SKM-1 treated with dmso at 0.1 percent for 144 hours (cell line): ENCODE data around the gene U2SURP.
"Not testable (repeated sequence)": the region's sequence is repeated elsewhere in the genome, so short reads cannot be mapped to it uniquely, and the experiment has no call there.

Experiments used
- DNase-seq: peaks from one replicate; lab custom pipeline; 2025; ENCODE audit not compliant: unreplicated experiment; lab: John Stamatoyannopoulos, UW

The U2SURP gene

DNA sequence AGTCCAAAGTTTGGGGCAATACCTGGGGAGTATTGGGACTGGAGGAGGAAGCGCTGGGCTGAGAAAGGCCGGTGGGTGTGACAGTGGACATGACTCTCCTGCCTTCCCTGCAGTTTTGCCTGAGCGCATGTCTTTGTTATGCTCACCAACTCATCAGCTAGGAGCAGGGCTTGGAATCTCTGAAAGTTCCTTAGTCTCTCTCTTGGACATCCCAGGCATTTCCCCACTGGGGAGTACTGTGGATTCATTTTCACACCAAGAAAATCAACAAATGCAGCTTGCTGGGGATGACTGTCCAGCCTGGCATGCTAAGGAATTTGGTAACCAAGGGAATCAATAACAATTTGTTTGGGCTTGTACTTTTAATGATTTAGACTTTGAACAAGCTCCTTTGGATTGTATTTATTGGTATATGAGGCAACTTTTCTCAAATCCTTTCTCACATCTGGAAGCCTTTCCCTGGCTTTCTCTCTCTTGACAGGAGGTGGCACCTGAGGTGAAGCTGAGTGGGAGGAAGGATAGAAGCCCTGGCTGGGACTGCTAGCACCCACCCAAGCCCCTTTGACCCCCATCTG, 69.7 kb downstream of the U2SURP start:
- DNase-seq = no peak

DNA sequence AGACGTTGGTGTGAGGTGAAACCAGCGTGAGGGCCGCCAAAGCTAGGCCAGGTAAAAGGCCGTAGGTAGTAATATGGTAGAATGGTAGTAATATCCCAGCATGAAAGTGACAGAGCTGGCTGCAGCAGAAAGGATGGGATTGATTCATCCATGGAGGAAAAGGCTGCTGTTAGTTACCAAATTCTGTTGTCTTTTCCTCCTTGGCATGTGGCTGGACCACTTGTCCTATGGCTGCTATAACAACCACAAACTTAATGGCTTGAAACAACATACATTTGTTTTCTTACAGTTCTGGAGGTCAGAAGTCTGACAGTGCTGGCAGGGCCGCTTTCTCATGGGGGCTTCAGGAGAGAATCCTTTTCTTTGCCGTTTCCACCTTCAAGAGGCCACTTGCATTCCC, 70.4 kb downstream of the U2SURP start:
- no peak for DNase-seq

DNA sequence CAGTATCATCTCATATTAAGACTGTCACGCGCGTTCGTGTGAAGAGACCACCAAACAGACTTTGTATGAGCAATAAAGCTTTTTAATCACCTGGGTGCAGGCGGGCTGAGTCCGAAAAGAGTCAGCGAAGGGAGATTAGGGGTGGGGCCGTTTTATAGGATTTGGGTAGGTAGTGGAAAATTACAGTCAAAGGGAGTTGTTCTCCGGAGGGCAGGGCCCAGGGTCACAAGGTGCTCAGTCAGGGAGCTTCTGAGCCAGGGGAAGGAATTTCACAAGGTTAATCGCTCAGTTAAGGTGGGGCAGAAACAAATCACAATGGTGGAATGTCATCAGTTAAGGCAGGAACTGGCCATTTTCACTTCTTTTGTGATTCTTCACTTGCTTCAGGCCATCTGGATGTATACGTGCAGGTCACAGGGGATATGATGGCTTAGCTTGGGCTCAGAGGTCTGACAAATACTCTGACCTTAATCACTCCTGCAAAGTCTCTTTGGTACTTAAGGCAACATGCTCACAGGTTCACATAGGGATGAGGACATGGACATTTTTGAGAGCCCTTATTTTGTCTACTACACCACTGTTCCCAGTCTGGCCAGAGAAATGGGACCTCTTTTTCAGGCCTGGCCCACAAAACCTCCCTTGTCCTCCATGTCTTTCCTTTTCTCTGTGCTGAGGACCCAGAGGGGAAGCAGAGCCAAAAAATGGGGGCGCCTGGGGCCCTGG, 71.1 kb downstream of the U2SURP start:
- not testable (repeated sequence) for DNase-seq

DNA sequence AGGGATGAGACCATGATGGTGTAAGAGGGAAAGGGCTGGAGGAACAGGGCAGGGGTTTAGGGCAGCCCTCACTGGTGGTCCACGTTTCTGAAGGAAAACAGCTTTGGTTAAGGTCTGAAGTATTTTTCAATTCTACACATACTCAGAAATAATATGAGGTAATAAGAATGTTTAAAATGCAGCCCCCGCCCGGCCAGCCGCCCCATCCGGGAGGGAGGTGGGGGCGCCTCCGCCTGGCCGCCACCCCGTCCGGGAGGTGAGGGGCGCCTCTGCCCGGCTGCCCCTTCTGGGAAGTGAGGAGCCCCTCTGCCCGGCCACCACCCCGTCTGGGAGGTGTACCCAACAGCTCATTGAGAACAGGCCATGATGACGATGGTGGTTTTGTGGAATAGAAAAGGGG, 72.2 kb downstream of the U2SURP start:
- DNase-seq = not testable (repeated sequence)

DNA sequence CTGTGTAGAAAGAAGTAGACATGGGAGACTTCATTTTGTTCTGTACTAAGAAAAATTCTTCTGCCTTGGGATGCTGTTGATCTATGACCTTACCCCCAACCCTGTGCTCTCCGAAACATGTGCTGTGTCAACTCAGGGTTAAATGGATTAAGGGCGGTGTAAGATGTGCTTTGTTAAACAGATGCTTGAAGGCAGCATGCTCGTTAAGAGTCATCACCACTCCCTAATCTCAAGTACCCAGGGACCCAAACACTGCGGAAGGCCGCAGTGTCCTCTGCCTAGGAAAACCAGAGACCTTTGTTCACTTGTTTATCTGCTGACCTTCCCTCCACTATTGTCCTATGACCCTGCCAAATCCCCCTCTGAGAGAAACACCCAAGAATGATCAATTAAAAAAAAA, 72.6 kb downstream of the U2SURP start:
- not testable (repeated sequence) for DNase-seq

DNA sequence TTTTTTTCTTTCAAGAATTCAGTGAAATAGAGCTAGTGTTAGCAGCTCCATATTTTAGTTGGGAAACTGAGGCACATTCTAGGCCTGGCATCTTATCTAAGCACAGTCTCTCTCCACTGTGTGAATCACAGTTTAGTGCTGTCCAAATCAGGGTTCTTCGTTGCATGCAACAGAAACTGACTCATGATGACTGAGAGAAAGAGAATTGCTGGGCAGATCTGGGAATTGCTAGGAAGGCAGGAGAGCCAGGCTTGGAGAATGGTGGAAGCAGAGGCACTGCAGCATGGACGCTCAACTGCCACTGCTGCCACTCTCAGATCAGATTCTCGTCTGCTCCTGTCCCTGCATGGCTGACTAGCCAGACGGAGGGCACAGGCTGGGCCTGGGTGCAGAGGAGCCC, 77.5 kb downstream of the U2SURP start:
- no peak for DNase-seq

DNA sequence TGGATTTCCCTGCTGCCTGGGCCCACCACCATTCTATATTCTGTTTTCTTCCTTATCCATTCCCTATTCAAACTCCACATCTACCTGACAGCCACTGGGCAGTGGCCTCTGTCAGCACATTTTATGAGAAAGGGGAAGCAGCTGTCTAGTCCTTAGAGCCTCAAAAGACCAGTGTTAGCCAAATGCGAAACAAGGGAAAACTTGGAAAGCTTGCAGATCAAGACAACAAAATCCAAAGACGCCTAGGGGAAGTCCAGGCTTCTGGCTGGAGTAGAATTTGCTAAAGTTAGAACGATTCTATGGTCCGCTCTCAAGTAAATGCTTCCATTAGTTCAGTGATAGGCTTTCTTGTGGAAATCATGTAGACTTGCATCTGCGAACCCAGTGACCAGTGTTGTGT, 78.8 kb downstream of the U2SURP start:
- no peak for DNase-seq

DNA sequence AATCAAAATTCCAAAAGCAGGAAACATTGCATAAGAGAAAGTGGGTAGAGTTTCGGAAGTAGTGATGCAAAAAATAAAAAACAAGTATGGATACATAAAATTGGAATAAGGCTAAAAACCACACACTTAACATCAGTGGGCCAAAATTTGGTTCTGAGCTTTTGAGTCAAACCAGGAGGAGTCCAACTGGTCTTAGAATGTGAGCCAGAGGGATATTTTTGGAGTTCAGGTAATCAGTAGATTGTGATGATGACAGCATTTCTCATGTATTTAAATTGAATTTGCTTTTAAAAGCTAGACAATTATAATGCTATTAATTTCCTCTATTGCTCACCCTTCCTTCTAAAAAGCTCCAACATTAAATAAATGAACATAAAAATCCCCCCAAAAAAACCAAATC, 80.0 kb downstream of the U2SURP start:
- no peak for DNase-seq

DNA sequence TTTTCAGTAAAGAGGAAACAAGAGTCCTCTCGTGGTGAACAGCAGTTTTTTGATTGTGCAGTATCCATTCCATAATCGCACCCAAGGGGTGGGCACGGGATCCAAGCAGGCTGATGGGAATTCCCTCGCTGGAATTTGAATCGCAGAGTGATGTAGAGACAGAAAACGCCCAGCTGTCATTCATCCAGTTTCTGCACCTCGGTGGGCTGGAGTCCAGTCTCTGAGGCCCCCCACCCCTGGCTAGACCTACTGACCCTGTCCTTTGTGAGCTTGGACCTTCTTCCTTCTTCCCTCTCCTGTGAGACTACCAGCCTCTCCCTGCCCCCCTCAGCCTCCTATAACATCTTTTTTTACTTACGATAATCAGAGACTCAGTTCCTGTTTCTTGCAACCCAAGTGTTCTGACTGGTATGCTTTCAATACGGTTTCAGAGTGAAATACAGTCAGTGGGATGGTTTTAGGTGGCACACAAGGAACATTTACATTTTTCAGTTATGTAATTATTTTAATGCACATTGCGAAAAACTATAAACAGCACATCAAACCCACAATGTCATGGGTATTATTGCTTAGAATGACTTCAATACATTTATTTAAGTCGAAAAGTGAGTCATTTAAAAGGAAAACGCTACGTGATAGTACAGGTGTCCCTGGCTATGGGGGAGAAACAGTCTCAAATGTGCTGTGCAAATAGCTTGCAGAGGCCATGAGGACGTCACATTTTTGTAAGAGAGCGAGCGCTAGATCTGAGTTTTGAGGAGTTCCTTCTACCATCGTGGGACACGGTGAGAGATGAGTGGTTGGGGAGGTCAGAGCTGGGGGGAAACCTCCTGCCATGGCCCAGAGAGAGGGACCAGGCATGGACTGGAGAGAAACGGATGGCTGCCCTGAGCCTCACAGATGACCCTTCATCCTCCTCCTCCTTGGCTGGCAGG, 80.7 kb downstream of the U2SURP start:
- DNase-seq = no peak

DNA sequence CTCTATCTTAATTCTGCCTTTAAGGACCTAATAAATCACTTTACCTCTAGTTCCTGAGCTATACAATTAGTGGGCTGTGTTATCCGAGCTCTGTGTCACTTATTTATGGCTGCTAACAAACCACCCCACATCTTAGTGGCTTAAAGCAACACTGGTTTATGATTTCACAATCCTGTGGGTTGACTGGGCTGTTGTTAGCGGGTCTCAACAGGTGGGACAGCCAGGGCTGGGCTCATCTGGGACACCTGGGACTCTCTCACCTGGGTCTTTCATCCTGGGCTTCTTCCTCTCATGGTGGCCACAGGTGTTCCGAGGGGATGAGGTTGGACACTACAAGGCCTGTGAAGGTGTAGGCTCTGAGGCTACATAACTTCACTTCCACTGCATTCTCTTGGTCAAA, 82.4 kb downstream of the U2SURP start:
- no peak for DNase-seq

DNA sequence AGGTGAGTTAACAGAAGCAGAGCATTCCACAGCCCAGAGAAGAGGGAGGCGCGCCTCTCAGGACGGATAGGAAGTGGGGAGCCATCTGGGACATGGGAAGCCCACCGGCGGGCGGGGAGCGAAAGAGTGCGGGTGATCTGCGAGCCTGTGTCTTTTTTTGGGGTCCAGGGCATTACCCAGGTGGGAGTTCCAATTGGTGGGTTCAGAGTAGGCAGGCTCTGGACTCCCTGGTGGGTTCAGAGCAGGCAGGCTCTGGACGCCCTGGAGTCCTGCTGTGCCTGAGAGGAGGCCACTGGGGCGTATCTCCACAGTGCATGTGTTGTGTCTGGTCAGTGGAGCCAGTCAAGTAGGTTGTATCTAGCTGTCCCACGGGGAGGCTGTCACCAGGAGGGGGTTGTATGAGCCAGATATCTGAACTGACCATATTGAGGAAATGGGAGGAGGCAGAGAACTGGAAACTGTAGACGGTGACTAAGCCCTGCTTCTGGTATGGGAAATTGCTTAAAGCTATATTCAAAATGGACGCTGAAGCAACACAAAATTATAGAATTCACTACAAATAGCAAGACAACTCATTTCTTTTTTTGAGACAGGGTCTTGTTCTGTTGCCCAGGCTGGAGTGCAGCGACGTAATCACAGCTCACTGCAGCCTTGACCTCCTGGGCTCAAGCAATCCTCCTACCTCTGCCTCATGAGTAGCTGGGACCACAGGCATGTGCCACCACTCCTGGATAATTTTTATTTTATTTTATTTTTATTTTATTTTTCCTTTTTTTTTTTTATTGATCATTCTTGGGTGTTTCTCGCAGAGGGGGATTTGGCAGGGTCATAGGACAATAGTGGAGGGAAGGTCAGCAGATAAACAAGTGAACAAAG, 83.7 kb downstream of the U2SURP start:
- DNase-seq = peak; percentile 24

DNA sequence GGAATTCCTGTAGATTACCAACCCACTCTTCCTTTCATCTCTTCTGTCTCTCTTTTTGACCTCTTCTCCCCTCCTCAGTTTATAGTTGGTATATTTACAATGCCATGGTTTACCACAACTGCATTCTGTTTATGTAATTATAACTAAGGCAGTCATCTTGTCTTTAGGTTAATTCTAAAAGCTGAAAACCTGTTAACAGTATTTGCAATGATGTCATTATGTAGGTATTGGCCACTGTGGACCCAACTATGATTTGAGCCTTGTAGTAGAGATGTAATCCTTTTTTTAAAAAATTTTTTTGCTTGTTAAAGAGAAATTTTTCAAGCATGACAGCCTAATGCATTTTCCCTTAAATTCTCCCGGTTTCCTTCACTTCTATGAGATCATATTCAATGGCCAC, 87.5 kb downstream of the U2SURP start:
- no peak for DNase-seq

DNA sequence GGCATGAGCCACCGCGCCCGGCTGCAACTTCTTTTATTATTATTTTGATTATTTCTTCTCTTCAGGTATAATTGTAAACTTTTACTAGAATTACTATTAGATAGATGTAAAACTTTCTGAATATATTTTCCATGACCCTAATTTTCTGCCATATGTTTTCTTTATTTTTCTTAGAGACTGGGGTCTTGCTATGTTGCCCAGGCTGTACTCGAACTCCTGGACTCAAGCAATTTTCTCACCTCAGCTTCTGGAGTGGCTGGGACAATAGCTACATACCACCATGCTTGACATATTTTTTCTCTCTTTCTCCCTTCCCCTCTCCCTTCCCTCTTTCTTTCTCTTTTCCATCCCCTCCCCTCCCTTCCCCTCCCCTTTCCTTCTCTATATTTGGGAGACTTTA, 88.6 kb downstream of the U2SURP start:
- DNase-seq = no peak

DNA sequence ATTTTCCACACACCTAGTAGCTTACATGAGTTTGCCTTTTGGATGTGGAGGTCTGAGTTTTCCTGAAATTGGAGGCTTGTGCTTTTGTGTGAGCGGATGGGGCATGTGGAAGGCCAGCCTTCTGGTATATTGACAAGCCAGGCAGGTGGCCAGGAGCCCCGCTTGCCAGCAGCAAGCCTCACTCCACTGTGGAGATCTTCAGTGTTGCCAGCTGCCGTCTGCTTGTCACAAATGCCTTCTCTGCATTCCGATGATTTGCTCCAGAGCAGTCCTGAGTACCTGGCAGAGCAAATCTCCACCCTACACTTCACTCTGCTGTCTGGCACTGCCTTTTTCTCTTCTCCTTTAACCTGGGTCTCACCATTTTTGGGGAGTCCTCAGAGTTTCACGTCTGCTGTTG, 89.1 kb downstream of the U2SURP start:
- no peak for DNase-seq

DNA sequence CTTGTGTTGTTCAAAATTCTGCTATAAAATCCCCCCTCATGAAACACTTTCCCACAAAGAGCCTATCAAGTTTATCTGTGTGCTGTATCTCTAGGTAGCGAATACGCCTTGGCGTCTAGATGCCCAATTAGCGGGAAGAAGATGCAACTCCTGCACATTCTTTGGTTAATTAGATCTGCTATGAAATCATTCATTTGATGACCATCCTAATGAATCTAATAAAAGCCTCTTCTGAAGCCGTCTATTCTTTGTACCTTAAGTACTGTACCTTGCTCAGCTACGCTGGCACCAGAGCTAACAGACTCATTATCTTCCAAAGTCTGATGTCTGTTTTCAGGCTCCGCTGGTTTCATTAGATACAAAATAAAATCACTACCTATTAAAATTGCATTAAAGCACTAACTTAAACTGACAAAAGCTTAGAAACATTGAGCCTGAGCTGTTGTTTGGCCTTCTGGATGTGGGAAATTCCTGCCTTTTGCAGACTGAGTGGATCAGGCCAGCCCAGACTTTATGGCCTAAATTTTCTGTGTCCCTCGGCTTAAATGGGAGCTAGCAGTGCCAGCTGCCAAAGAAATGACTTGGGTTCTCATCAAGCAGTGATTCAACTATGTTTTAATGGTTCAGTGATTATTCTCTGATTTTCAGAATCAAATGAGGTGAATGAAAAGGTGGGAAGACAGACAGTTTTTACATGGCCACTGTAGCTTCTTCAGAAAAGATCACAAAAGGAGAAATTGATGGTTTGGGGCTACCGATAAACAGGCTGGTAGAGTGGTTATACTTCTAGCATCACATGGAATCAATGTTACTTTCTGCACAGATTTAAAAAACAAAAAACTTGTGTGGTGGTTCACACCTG, 89.8 kb downstream of the U2SURP start:
- no peak for DNase-seq

DNA sequence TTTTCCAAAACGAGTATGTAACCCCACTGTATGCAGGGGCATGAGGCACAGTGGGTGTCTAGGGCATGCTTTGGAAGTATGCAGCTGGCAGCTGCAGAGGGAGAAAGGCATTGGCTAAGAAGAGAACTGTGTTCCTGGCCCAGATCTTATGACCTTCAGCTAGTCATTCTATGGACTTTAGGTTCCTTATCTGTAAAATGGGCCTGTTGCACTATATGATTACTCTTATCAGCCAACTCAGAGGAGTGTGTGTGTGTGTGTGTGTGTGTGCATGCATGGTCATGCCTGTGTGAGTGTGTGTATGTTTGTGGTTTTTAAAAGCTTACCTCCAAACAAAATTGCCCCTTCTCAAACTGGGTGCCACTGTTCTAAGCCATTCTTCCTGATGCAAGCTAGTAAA, 90.8 kb downstream of the U2SURP start:
- DNase-seq = no peak

DNA sequence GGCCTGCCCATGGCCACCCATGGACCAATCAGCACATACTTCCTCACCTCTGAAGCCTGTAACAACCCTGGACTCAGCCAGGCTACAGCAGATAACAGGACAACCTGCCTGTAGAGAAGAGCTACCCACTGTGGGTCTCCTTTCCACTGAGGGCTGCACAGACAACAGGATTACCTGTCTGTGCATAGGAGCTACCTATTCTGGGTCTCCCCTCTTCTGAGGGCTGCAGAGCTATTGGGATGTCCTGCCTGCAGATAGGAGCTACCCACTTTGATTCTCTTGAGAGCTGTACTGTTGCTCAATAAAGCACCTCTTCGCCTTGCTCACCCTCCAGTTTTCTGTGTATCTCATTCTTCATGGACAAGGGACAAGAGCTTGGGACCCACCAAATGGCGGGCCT, 94.4 kb downstream of the U2SURP start:
- no peak for DNase-seq

DNA sequence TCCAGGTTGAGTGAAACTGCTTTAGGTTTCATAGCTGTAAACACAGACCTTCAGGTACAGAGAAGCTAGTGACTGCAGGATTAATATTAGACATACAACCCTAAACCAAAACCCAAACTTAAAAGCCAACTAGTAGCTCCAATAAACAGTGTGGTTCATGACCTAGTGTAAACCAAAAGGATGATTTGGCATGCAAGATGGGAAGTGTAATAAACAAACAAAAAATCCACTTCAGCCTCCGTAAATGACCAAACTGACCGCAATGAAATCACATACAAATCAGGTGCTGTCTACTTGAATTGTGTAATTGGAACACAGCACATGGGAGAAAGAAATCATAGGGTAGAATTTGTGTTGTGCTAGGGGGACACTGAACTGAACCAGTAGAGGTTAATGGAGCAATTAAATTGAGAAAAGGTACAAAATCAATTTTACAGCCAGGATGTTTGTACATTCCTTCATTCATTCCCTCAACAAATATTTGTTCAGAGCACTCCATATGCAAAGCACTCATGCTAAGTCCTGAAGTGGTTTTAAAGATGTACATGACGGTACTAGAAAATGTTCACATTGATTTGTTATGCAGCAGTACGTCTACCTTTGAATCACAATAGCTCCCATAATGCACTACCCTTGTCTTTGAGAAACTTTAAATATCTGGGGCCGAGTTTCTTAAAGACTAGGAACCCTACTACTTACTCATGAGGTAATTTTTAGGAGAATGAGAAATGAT, 96.8 kb downstream of the U2SURP start:
- DNase-seq = no peak

DNA sequence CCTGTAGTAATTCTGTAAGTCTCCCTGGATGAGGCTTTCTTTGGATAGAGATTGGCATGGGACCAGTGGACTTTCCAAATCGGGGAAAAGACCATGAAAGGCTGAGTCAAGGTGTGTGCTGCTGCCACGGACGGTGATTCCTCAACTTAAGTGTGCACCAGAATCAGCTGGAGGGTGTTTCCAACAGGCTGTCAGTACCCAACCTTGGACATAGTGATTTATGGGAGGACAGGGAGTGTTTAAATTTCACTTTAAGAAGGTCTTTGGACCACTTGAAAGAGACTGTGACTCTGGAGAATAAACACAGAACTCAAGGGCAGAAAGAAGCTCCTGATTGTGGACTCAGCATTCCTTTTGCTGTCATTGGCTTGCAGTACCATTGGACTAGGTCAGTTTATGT, 97.8 kb downstream of the U2SURP start:
- no peak for DNase-seq
